K562 (cell line): ENCODE measurements around the gene PYDC1. TPM values are rescaled to one million over a fixed set of nuclear protein-coding genes. Genes with fewer than 3 reads are reported as not detected.

ENCODE experiments used
- ARID3B ChIP-seq: fragments of 250-450 bp; sonication (Bioruptor Pico); IDR thresholded peaks from 2 replicates; pipeline ENCODE4 v1.4.0; 2020; ENCODE audit warnings: borderline replicate concordance
- BCLAF1 ChIP-seq, 2 experiments: fragments of 450-650 bp in 1 of 2; IDR thresholded peaks; 2 replicates each; pipeline ENCODE4 v1.6.1; 2011 to 2017; ENCODE audit warnings: low read depth in 2 of 2, antibody characterized with exemption in 1 of 2, borderline replicate concordance in 1 of 2, low read length in 1 of 2, mild to moderate bottlenecking in 1 of 2, mixed read lengths in 1 of 2; ENCODE audit not compliant: control insufficient read depth in 1 of 2
- CREB5 ChIP-seq: fragments of 250-450 bp; sonication (Bioruptor Pico); IDR thresholded peaks from 2 replicates; pipeline ENCODE4 v1.5.0; 2020; ENCODE audit warnings: mild to moderate bottlenecking
- ETV5 ChIP-seq: sonication (generic); formaldehyde crosslinking; IDR thresholded peaks from 2 replicates; pipeline ENCODE4 v1.4.0; 2020; ENCODE audit warnings: low read depth, mild to moderate bottlenecking, missing genetic modification reagents
- GABPB1 ChIP-seq: sonication (generic); formaldehyde crosslinking; IDR thresholded peaks from 2 replicates; pipeline ENCODE4 v1.8.0; 2022; ENCODE audit warnings: mild to moderate bottlenecking, missing genetic modification reagents
- GATA2 ChIP-seq: sonication (generic); formaldehyde crosslinking; IDR thresholded peaks from 2 replicates; pipeline ENCODE4 v1.4.0; 2020; ENCODE audit warnings: mild to moderate bottlenecking, missing genetic modification reagents
- HINFP ChIP-seq: fragments of 450-650 bp; conservative IDR thresholded peaks from 2 replicates; pipeline ENCODE4 v1.6.1; 2016; ENCODE audit warnings: missing genetic modification characterization, low read depth, mild to moderate bottlenecking, control low read depth, missing compliant biosample characterization
- PHF8 ChIP-seq: fragments of 200-600 bp; sonication (generic); IDR thresholded peaks from 2 replicates; pipeline ENCODE4 v1.6.1; 2012; ENCODE audit warnings: mixed run types, mild to moderate bottlenecking, inconsistent platforms, low read length, moderate library complexity, borderline replicate concordance
- SIN3B ChIP-seq: fragments of 450-650 bp; IDR thresholded peaks from 2 replicates; pipeline ENCODE4 v1.6.1; 2017; ENCODE audit warnings: low read depth, mild to moderate bottlenecking, moderate library complexity
- SIX5 ChIP-seq, 2 experiments: IDR thresholded peaks; 2 replicates each; pipeline ENCODE4 v1.6.1; 2011; ENCODE audit warnings: low read length in 2 of 2, borderline replicate concordance in 1 of 2, low read depth in 1 of 2, mild to moderate bottlenecking in 1 of 2, moderate library complexity in 1 of 2; ENCODE audit not compliant: insufficient read depth in 1 of 2
- STAG1 ChIP-seq: sonication (generic); formaldehyde crosslinking; IDR thresholded peaks from 2 replicates; pipeline ENCODE4 v1.5.0; 2020; ENCODE audit warnings: missing genetic modification reagents, borderline replicate concordance
- TOE1 ChIP-seq, 2 experiments: fragments of 450-650 bp in 1 of 2; sonication (generic) in 1 of 2; formaldehyde crosslinking in 1 of 2; IDR thresholded peaks; 2 replicates each; pipeline versions ENCODE4 v1.7.1 to v1.8.0; 2016 to 2022; ENCODE audit warnings: borderline replicate concordance in 2 of 2, mild to moderate bottlenecking in 2 of 2, antibody characterized with exemption in 1 of 2, inconsistent platforms in 1 of 2, low read depth in 1 of 2, missing genetic modification reagents in 1 of 2, moderate library complexity in 1 of 2
- UBTF ChIP-seq, 2 experiments: IDR thresholded peaks; 2 replicates each; pipeline ENCODE4 v1.6.1; 2012; ENCODE audit warnings: improper control_type of control experiment in 2 of 2, low read depth in 2 of 2, low read length in 2 of 2, borderline replicate concordance in 1 of 2
- ZNF140 ChIP-seq: fragments of 250-450 bp; sonication (Bioruptor Pico); IDR thresholded peaks from 2 replicates; pipeline ENCODE4 v1.8.0; 2021; ENCODE audit warnings: moderate library complexity, mild to moderate bottlenecking, inconsistent platforms
- ZNF165 ChIP-seq: fragments of 250-450 bp; sonication (Bioruptor Pico); IDR thresholded peaks from 2 replicates; pipeline ENCODE4 v1.4.0; 2020; ENCODE audit warnings: borderline replicate concordance
- ZNF445 ChIP-seq: fragments of 250-450 bp; sonication (Bioruptor Pico); IDR thresholded peaks from 2 replicates; pipeline ENCODE4 v1.4.0; 2020; ENCODE audit warnings: low read depth, mild to moderate bottlenecking, moderate library complexity
- polyA plus RNA-seq, 8 experiments: library from polyadenylated mRNA; depleted of rRNA in 4 of 8; stranded (reverse) in 5 of 8; unstranded in 3 of 8; fragments of >200 nt; fragmentation: Nextera tagmentation in 2 of 8; fragmentation: Illumina TruSeq in 1 of 8; extraction: Ambion mirVana in 2 of 8; extraction: Trizol in 1 of 8; gene quantifications; 2 replicates each; pipeline versions ENCODE4 v1.2.1 to v1.2.3, GENCODE V29; 2011 to 2014; ENCODE audit warnings: inconsistent platforms in 1 of 8, missing spikeins in 1 of 8
- total RNA-seq, 7 experiments: library from RNA; depleted of rRNA in 6 of 7; stranded (reverse); fragments of >200 nt in 6 of 7; fragmentation: Illumina TruSeq in 2 of 7; extraction: Trizol in 2 of 7; gene quantifications; 2 replicates each; pipeline versions ENCODE4 v1.2.1 to v1.2.3, GENCODE V29; 2011 to 2021; ENCODE audit warnings: low replicate concordance in 1 of 7

PYDC1 gene
- total and polyA plus RNA-seq, 9 of the 15 experiments (the other 6 are each of a cell fraction or from before 2014, with no cell fraction given) = not detected

GRCh38 chr16:31253642-31254045 is 36.7 kb upstream of the PYDC1 start (continued):
- TF ChIP-seq ZNF445 (no peak), GATA2 (no peak), SIN3B (no peak), STAG1 (CRISPR knock-in tag) (no peak), CREB5 (CRISPR knock-in tag) (no peak), GABPB1 (CRISPR knock-in tag) (no peak), ZNF140 (CRISPR knock-in tag) (no peak), UBTF (IDR thresholded peaks at IDR 0.05; ENCODE audit: borderline replicate concordance in 1 of 2, low read depth in 2 of 2, low read length in 2 of 2) (no peak), ETV5 (CRISPR knock-in tag) (no peak), HINFP (tag) (no peak), SIX5 (IDR thresholded peaks at IDR 0.05; ENCODE audit: borderline replicate concordance in 1 of 2, insufficient read depth in 1 of 2, low read depth in 1 of 2, low read length in 2 of 2) (no peak), ARID3B (no peak), ZNF165 (no peak), TOE1 (IDR thresholded peaks at IDR 0.05; ENCODE audit: borderline replicate concordance) (peak; percentile 82), TOE1 (CRISPR knock-in tag; IDR thresholded peaks at IDR 0.05; ENCODE audit: borderline replicate concordance, low read depth) (no peak), BCLAF1 (IDR thresholded peaks at IDR 0.05; ENCODE audit: borderline replicate concordance in 1 of 2, control insufficient read depth in 1 of 2, low read depth in 2 of 2, low read length in 1 of 2) (no peak), PHF8 (peak; percentile 20; the same call in 1 of the 2 replicates)
